HCT116 (cell line): Measurements from ENCODE around the gene MLPH. TPM values are rescaled to one million over a fixed set of nuclear protein-coding genes. Genes with fewer than 3 reads are reported as not detected.

Experiments used
- ATAC-seq: fragments of 200-7000 bp; cut with Tn5 transposase; 2 replicates; pipeline ENCODE4 v1.9.1; 2020; ENCODE audit warnings: mild to moderate bottlenecking, moderate library complexity
- BruUV-seq: library from RNA; stranded (reverse); fragments of 400-500 nt; replicated peaks from 2 replicates; lab custom pipeline; 2021; lab: Mats Ljungman, UMichigan
- CTCF ChIA-PET: fragments of 300-600 bp; sonication (Branson Sonifier 250); formaldehyde crosslinking; loops from one replicate; lab custom pipeline; 2021; ENCODE audit warnings: antibody characterized with exemption; lab: Charles Lee
- POLR2A ChIA-PET: fragments of 300-600, 350-600 bp; sonication (Branson Sonifier 250); formaldehyde crosslinking; loops from one replicate; lab custom pipeline; 2021; ENCODE audit warnings: antibody characterized with exemption; lab: Charles Lee
- RAD21 ChIA-PET, 2 experiments: fragments of 300-600 bp; sonication (Branson Sonifier 250); formaldehyde crosslinking; loops; one replicate each; lab custom pipeline; 2023; ENCODE audit warnings: low total read pairs in 2 of 2; ENCODE audit not compliant: uncharacterized antibody in 2 of 2, unreplicated experiment in 2 of 2, low non-redundant PET in 1 of 2; lab: Charles Lee
- DNase-seq: peaks from one replicate; pipeline ENCODE4 v3.0.0-alpha.2; 2010; ENCODE audit warnings: low read depth, low spot score
- H2AFZ ChIP-seq: fragments of 200-600 bp; shearing (Covaris generic), sonication (generic); 2 replicates; pipeline ENCODE4 v1.6.1; 2017; ENCODE audit warnings: low read depth, mixed run types, mixed read lengths, antibody characterized with exemption, low read length; ENCODE audit not compliant: poor library complexity, severe bottlenecking
- H3K27ac ChIP-seq: 2 replicates; pipeline ENCODE4 v1.5.1; 2012; ENCODE audit warnings: low read depth, low read length
- H3K27me3 ChIP-seq: fragments of 200-600 bp; sonication (generic); 2 replicates; pipeline ENCODE4 v1.6.1; 2016; ENCODE audit warnings: mixed run types, low read length, mixed read lengths; ENCODE audit not compliant: insufficient read depth
- H3K36me3 ChIP-seq, 2 experiments: fragments of 200-500 bp in 1 of 2; fragments of 200-600 bp in 1 of 2; sonication (Bioruptor generic) in 1 of 2; sonication (generic) in 1 of 2; 2 replicates each; pipeline versions ENCODE4 v1.5.1 to v1.6.1; 2014 to 2016; ENCODE audit warnings: low read length in 2 of 2, inconsistent platforms in 1 of 2, mixed read lengths in 1 of 2, mixed run types in 1 of 2; ENCODE audit not compliant: insufficient read depth in 2 of 2, control insufficient read depth in 1 of 2
- H3K4me1 ChIP-seq, 2 experiments: fragments of 200-600 bp in 1 of 2; sonication (generic) in 1 of 2; 2 replicates each; pipeline versions ENCODE4 v1.5.1 to v1.6.1; 2012 to 2017; ENCODE audit warnings: low read length in 2 of 2, inconsistent platforms in 1 of 2, mild to moderate bottlenecking in 1 of 2, mixed read lengths in 1 of 2, mixed run types in 1 of 2, moderate library complexity in 1 of 2; ENCODE audit not compliant: insufficient read depth in 2 of 2, control insufficient read depth in 1 of 2
- H3K4me2 ChIP-seq: fragments of 200-600 bp; sonication (generic); 2 replicates; pipeline ENCODE4 v1.6.1; 2017; ENCODE audit warnings: mixed run types, low read length, mixed read lengths
- H3K4me3 ChIP-seq, 2 experiments: fragments of 200-600 bp in 1 of 2; sonication (generic) in 1 of 2; replicated peaks in 1 of 2; 2 replicates each; pipeline ENCODE4 v1.5.1; 2011 to 2016; ENCODE audit warnings: low read length in 2 of 2, control low read depth in 1 of 2, low read depth in 1 of 2, mild to moderate bottlenecking in 1 of 2, mixed read lengths in 1 of 2, mixed run types in 1 of 2
- H3K79me2 ChIP-seq: fragments of 200-600 bp; sonication (generic); 2 replicates; pipeline ENCODE4 v1.6.1; 2017; ENCODE audit warnings: mild to moderate bottlenecking, mixed run types, low read length, moderate library complexity, mixed read lengths; ENCODE audit not compliant: insufficient read depth
- H3K9ac ChIP-seq: fragments of 200-600 bp; sonication (generic); 2 replicates; pipeline ENCODE4 v1.6.1; 2016; ENCODE audit warnings: low read length, mixed read lengths
- H3K9me2 ChIP-seq: fragments of 200-600 bp; sonication (generic), shearing (Covaris generic); 2 replicates; pipeline ENCODE4 v1.6.1; 2017; ENCODE audit warnings: mixed run types, mild to moderate bottlenecking, moderate library complexity; ENCODE audit not compliant: insufficient read depth
- H3K9me3 ChIP-seq, 2 experiments: fragments of 200-500 bp in 1 of 2; fragments of 200-600 bp in 1 of 2; sonication (Bioruptor generic) in 1 of 2; sonication (generic) in 1 of 2; 2 replicates each; pipeline ENCODE4 v1.6.1; 2014 to 2017; ENCODE audit warnings: low read length in 2 of 2, mixed read lengths in 2 of 2, inconsistent platforms in 1 of 2, low read depth in 1 of 2, mild to moderate bottlenecking in 1 of 2, mixed run types in 1 of 2, moderate library complexity in 1 of 2; ENCODE audit not compliant: control insufficient read depth in 1 of 2, insufficient read depth in 1 of 2
- H4K20me1 ChIP-seq: fragments of 200-600 bp; sonication (generic), shearing (Covaris generic); 2 replicates; pipeline ENCODE4 v1.6.1; 2017; ENCODE audit warnings: mixed run types, mild to moderate bottlenecking, moderate library complexity; ENCODE audit not compliant: insufficient read depth
- ATF3 ChIP-seq: IDR thresholded peaks from 2 replicates; pipeline ENCODE4 v1.6.1; 2012
- CBX3 ChIP-seq: IDR thresholded peaks from 2 replicates; pipeline ENCODE4 v1.6.1; 2012; ENCODE audit warnings: low read depth
- CTCF ChIP-seq, 3 experiments: fragments of 200-600 bp in 1 of 3; sonication (generic) in 1 of 3; IDR thresholded peaks in 2 of 3; conservative IDR thresholded peaks in 1 of 3; 2 replicates each; pipeline ENCODE4 v1.5.1; 2012 to 2017; ENCODE audit warnings: low read depth in 2 of 3, low read length in 2 of 3, antibody characterized with exemption in 1 of 3, borderline replicate concordance in 1 of 3, control low read depth in 1 of 3, mild to moderate bottlenecking in 1 of 3, mixed read lengths in 1 of 3, mixed run types in 1 of 3, moderate library complexity in 1 of 3; ENCODE audit not compliant: insufficient read depth in 1 of 3
- EGR1 ChIP-seq: IDR thresholded peaks from 2 replicates; pipeline ENCODE4 v1.6.1; 2012; ENCODE audit warnings: low read depth
- EZH2 ChIP-seq: fragments of 200-600 bp; sonication (generic); IDR thresholded peaks from 2 replicates; pipeline ENCODE4 v1.6.1; 2017; ENCODE audit warnings: antibody characterized with exemption, mixed run types
- EZH2phosphoT487 ChIP-seq: fragments of 200-600 bp; IDR thresholded peaks from 2 replicates; pipeline ENCODE4 v1.6.1; 2018; ENCODE audit warnings: antibody characterized with exemption, borderline replicate concordance
- FOSL1 ChIP-seq: IDR thresholded peaks from 2 replicates; pipeline ENCODE4 v1.6.1; 2012; ENCODE audit warnings: low read depth
- MAX ChIP-seq: IDR thresholded peaks from 2 replicates; pipeline ENCODE4 v1.6.1; 2012
- POLR2A ChIP-seq: IDR thresholded peaks from 2 replicates; pipeline ENCODE4 v1.7.0; 2011; ENCODE audit warnings: borderline replicate concordance; ENCODE audit not compliant: insufficient read depth, insufficient read length; ENCODE audit errors: extremely low read depth
- POLR2AphosphoS5 ChIP-seq: IDR thresholded peaks from 2 replicates; pipeline ENCODE4 v1.6.1; 2011; ENCODE audit warnings: mild to moderate bottlenecking, low read depth, low read length, moderate library complexity
- RAD21 ChIP-seq: IDR thresholded peaks from 2 replicates; pipeline ENCODE4 v1.6.1; 2012; ENCODE audit warnings: low read depth, mild to moderate bottlenecking
- SRF ChIP-seq: IDR thresholded peaks from 2 replicates; pipeline ENCODE4 v1.6.1; 2012; ENCODE audit warnings: low read depth
- TCF7L2 ChIP-seq: IDR thresholded peaks from 2 replicates; pipeline ENCODE4 v1.7.0; 2011; ENCODE audit warnings: borderline replicate concordance, inconsistent platforms; ENCODE audit not compliant: insufficient read depth, insufficient read length; ENCODE audit errors: extremely low read depth
- YY1 ChIP-seq: IDR thresholded peaks from 2 replicates; pipeline ENCODE4 v1.6.1; 2011; ENCODE audit warnings: low read length, low read depth, moderate library complexity, mild to moderate bottlenecking; ENCODE audit not compliant: insufficient replicate concordance; ENCODE audit errors: extremely low read depth
- ZBTB33 ChIP-seq: IDR thresholded peaks from 2 replicates; pipeline ENCODE4 v1.6.1; 2011; ENCODE audit warnings: mild to moderate bottlenecking, low read length, moderate library complexity; ENCODE audit not compliant: insufficient replicate concordance; ENCODE audit errors: extremely low read depth
- ZFX ChIP-seq: fragments of 450-650 bp; IDR thresholded peaks from 2 replicates; pipeline ENCODE4 v1.6.1; 2017
- intact Hi-C: fragments of 100-400 bp; cut with micrococcal nuclease; formaldehyde crosslinking; loops from 2 replicates; pipeline ENCODE4 v1.10.0; 2022
- total RNA-seq: library from RNA; stranded (reverse); gene quantifications from one replicate; pipeline ENCODE4 v1.2.1, GENCODE V29; 2021; ENCODE audit not compliant: unreplicated experiment

The MLPH gene
- total RNA-seq, 1 experiment from 2014 or later = 81.4 TPM

- H3K27ac ChIP-seq = no peak overlapping the region
- H3K4me3 ChIP-seq = no peak overlapping the region
- CTCF ChIA-PET = interaction anchor here (0.7 to 2.5 kb wide), 23 partner anchors 9 to 622 kb away, joined by 3 to 61 read pairs (median 5); partner anchors contain the start of genes MLPH and RAB17
- H3K36me3 ChIP-seq = peaks cover 9 to 40% of the 10 kb centered on the region in 2 experiments; a peak in 3 of 4 replicates
- H3K27me3 ChIP-seq = no peaks in the 10 kb centered on the region
- peak; percentile 86 for ATAC-seq
- peaks cover 8% of the 10 kb centered on the region; the same call in 1 of the 2 replicates for H3K79me2 ChIP-seq
- no peaks in the 10 kb centered on the region for H3K9me3 ChIP-seq
- H3K9me2 ChIP-seq = no peaks in the 10 kb centered on the region
- no peak overlapping the region for H3K4me2 ChIP-seq
- peaks cover 9% of the 10 kb centered on the region; the same call in 1 of the 2 replicates for H4K20me1 ChIP-seq
- no peak for TF ChIP-seq POLR2A
- TF ChIP-seq CBX3 = no peak
- peak; percentile 88 for TF ChIP-seq RAD21
- TF ChIP-seq CTCF (IDR thresholded peaks at IDR 0.05 in 2 of 3, conservative IDR thresholded peaks at IDR 0.05 in 1 of 3; ENCODE audit: borderline replicate concordance in 1 of 3, insufficient read depth in 1 of 3, low read depth in 2 of 3, low read length in 2 of 3) = peak; percentile 86 to 99 (median 94)
- no peak for TF ChIP-seq EZH2phosphoT487
- no peak for TF ChIP-seq ZBTB33
- TF ChIP-seq ZFX = no peak
- peak; percentile 45 for TF ChIP-seq YY1
- no peak for TF ChIP-seq FOSL1
- no peak for TF ChIP-seq ATF3
- TF ChIP-seq SRF = no peak
- TF ChIP-seq EGR1 = no peak
- no peak for TF ChIP-seq TCF7L2
- TF ChIP-seq MAX = no peak
- no peak for TF ChIP-seq EZH2
- TF ChIP-seq POLR2AphosphoS5 = no peak
- TF ChIP-seq, all 23 proteins: peak for 3
- POLR2A ChIA-PET = interaction anchor here (1.1 kb wide), 1 partner anchor 38 kb away, joined by 3 read pairs; no protein-coding TSS in a partner anchor
- intact Hi-C loops = loop anchor here (1.0 to 10.0 kb wide), 5 partner anchors 38 to 358 kb away; no protein-coding TSS in a partner anchor
- Histone ChIP-seq H3K9ac (no peak overlapping the region), H3K4me1 (peaks cover 0 to 6% of the 10 kb centered on the region in 2 experiments; a peak in 2 of 4 replicates), H2AFZ (no peak overlapping the region)
- DNase-seq = peak; percentile 76
- RAD21 ChIA-PET = interaction anchor here (0.9 to 2.3 kb wide), 5 partner anchors 26 to 59 kb away, joined by 3 to 9 read pairs (median 5); partner anchors contain the start of gene MLPH (in 1 of the 2)
- BruUV-seq = no TSS peak
These were observed 25.9 kb downstream of the MLPH start for GRCh38 chr2:237512774-237513466.
